Measurements from ENCODE around the gene ERICH4. TPM values are rescaled to one million over a fixed set of nuclear protein-coding genes. Genes with fewer than 3 reads are reported as not detected.

ERICH4 gene
- total RNA-seq, 2 experiments from 2014 or later: not detected

DNA sequence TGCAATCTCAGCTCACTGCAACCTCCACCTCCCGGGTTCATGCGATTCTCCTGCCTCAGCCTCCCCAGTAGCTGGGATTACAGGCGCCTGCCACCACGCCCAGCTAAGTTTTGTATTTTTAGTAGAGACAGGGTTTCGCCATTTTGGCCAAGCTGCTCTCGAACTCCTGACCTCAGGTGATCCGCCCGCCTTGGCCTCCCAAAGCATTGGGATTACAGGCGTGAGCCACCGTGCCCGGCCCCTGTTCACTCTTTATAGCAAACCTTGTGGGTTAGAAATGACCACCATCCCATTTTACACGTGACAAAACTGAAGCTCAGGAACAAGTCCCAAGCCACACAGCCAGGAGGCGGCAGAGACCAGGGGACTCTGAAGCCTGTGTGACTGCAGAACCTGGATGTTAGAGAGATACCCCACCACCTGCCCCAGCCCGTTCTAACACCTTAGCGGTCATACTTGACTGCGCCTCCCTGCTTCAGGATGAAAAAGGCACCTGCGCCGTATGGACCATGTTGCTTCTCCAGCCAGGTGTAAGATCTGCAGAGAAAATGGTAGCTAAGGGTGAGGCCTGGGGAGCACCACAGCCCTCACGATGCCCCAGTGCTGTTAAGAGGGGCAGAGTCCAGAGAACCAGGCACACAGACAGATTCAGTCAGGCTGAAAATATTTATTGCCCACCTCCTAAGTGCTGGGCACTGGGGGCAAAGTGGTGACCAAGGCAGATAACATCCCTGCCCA lies 6.9 kb upstream of the ERICH4 start:
- H3K27ac ChIP-seq (ENCODE audit: low read depth, low read length, poor library complexity, severe bottlenecking): no peak overlapping the region
- intact Hi-C loops (cut with micrococcal nuclease; ENCODE audit: unreplicated experiment): no loop called here
- DNase-seq (ENCODE audit: low spot score): no peak
- no peak overlapping the region for H2AFZ ChIP-seq (ENCODE audit: low read length)
- peaks cover 16% of the 10 kb centered on the region; the same call in 1 of the 2 replicates for H3K79me2 ChIP-seq (ENCODE audit: insufficient read depth, low read depth, low read length)
- H3K9me2 ChIP-seq (ENCODE audit: insufficient read depth, low read length): no peaks in the 10 kb centered on the region
- no peak overlapping the region for H3K4me3 ChIP-seq (ENCODE audit: low read depth, low read length, poor library complexity, severe bottlenecking)
- ChIA-PET CTCF (ENCODE audit: unreplicated experiment) (interaction anchor here (0.8 kb wide), 1 partner anchor 13 kb away, joined by 6 read pairs; no protein-coding TSS in a partner anchor), POLR2A (interaction anchor here (0.6 kb wide), 1 partner anchor 1000 kb away, joined by 5 read pairs; no protein-coding TSS in a partner anchor)
- no TSS peak for BruUV-seq (replicated peaks)
- H4K20me1 ChIP-seq (ENCODE audit: insufficient read depth, low read length): no peaks in the 10 kb centered on the region
- H3K9me3 ChIP-seq (ENCODE audit: low read length): no peaks in the 10 kb centered on the region
- peaks cover 12% of the 10 kb centered on the region for H3K4me1 ChIP-seq (ENCODE audit: insufficient read depth, low read length, poor library complexity, severe bottlenecking)
- TF ChIP-seq, protein P1, sequence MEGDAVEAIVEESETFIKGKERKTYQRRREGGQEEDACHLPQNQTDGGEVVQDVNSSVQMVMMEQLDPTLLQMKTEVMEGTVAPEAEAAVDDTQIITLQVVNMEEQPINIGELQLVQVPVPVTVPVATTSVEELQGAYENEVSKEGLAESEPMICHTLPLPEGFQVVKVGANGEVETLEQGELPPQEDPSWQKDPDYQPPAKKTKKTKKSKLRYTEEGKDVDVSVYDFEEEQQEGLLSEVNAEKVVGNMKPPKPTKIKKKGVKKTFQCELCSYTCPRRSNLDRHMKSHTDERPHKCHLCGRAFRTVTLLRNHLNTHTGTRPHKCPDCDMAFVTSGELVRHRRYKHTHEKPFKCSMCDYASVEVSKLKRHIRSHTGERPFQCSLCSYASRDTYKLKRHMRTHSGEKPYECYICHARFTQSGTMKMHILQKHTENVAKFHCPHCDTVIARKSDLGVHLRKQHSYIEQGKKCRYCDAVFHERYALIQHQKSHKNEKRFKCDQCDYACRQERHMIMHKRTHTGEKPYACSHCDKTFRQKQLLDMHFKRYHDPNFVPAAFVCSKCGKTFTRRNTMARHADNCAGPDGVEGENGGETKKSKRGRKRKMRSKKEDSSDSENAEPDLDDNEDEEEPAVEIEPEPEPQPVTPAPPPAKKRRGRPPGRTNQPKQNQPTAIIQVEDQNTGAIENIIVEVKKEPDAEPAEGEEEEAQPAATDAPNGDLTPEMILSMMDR (conservative IDR thresholded peaks at IDR 0.05; ENCODE audit: low read length): no peak
- TF ChIP-seq EZH2phosphoT487 (IDR thresholded peaks at IDR 0.05; ENCODE audit: borderline replicate concordance, low read depth, low read length): no peak
- peaks cover 40% of the 10 kb centered on the region for H3K36me3 ChIP-seq (ENCODE audit: insufficient read depth, low read length)
- H3K4me2 ChIP-seq (ENCODE audit: low read length): no peak overlapping the region

DNA sequence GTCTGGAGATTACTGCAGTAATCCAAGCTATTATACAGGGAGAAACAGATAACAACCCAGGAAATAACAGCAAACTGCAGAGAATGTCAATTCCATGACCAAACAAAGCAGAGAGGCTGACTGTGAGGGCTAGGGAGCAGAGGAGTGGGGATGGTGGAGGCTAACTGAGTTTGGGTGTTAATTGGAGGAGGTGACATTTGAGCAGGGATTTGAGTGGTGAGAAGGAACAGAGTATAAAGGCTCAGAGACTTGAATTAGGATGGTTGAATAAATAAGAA lies 6.3 kb upstream of the ERICH4 start:
- Histone ChIP-seq H3K79me2 (ENCODE audit: insufficient read depth, low read depth, low read length) (peaks cover 16% of the 10 kb centered on the region; the same call in 1 of the 2 replicates), H3K36me3 (ENCODE audit: insufficient read depth, low read length) (peaks cover 36% of the 10 kb centered on the region), H3K9me2 (ENCODE audit: insufficient read depth, low read length) (no peaks in the 10 kb centered on the region), H3K9me3 (ENCODE audit: low read length) (no peaks in the 10 kb centered on the region), H3K4me1 (ENCODE audit: insufficient read depth, low read length, poor library complexity, severe bottlenecking) (peaks cover 12% of the 10 kb centered on the region), H3K27ac (ENCODE audit: low read depth, low read length, poor library complexity, severe bottlenecking) (no peak overlapping the region), H3K4me2 (ENCODE audit: low read length) (no peak overlapping the region), H2AFZ (ENCODE audit: low read length) (no peak overlapping the region), H4K20me1 (ENCODE audit: insufficient read depth, low read length) (no peaks in the 10 kb centered on the region), H3K4me3 (ENCODE audit: low read depth, low read length, poor library complexity, severe bottlenecking) (no peak overlapping the region)
- no peak for TF ChIP-seq EZH2phosphoT487 (IDR thresholded peaks at IDR 0.05; ENCODE audit: borderline replicate concordance, low read depth, low read length)
- TF ChIP-seq, protein P1 (conservative IDR thresholded peaks at IDR 0.05; ENCODE audit: low read length): no peak
- BruUV-seq (replicated peaks): no TSS peak
- ChIA-PET POLR2A (interaction anchor here (0.6 kb wide), 1 partner anchor 1000 kb away, joined by 5 read pairs; no protein-coding TSS in a partner anchor), CTCF (ENCODE audit: unreplicated experiment) (no interaction called here)
- intact Hi-C loops (cut with micrococcal nuclease; ENCODE audit: unreplicated experiment): no loop called here
- no peak for DNase-seq (ENCODE audit: low spot score)

Data from OCI-LY7 (cell line).